Urothelium cell line (cell line): Measurements from ENCODE around the gene UBE3B.

Source experiments
- DNase-seq: peaks from one replicate; pipeline ENCODE4 v3.0.0; 2011; ENCODE audit warnings: low spot score, mixed read lengths
- FAIRE-seq: peaks from 2 replicates; lab custom pipeline; 2011; peaks lifted over from hg19 to GRCh38; lab: Jason Lieb, UNC

The UBE3B gene

GRCh38 chr12:109494348-109494881 lies 17.0 kb downstream of the UBE3B start:
- FAIRE-seq (no peak), DNase-seq (no peak)

DNA sequence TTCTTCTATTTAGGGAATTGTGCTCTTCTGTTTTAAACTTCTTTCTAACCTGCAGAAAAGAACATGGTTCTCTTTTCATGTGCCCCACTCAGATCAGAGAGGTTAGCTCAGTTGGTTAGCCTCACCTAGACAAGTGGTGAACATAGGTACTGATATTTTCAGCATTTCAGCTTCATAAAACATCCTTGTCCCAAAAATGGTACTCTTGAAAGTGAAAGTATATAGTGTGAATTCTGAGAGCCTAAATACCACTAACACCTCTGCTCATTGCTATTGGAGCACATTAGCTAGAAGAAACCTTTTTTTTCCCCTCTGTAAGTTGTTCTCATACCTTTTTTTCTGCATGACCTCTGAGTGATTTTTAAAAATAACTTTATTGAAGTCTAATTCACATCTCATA lies 17.6 kb downstream of the UBE3B start:
- FAIRE-seq: no peak

DNA sequence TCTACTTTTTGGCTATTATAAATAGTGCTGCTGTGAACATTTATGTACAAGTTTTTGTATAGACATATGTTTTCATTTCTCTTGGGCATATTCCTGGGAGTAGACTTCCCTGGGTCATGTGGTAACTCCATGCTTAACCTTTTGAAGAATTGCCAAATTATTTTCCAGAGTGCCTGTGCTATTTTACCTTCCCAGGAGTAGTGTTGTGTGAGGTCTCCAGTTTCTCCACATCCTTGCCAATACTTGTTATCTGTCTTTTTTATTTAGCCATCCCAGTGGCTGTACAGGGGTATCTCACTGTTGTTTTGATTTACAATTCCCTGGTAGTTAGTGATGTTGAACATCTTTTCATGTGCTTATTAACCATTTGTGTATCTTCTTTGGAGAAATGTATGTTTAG lies 18.9 kb downstream of the UBE3B start:
- DNase-seq (no peak), FAIRE-seq (no peak)

More for the DNA sequence above, 17.6 kb downstream of the UBE3B start:
- no peak for DNase-seq

DNA sequence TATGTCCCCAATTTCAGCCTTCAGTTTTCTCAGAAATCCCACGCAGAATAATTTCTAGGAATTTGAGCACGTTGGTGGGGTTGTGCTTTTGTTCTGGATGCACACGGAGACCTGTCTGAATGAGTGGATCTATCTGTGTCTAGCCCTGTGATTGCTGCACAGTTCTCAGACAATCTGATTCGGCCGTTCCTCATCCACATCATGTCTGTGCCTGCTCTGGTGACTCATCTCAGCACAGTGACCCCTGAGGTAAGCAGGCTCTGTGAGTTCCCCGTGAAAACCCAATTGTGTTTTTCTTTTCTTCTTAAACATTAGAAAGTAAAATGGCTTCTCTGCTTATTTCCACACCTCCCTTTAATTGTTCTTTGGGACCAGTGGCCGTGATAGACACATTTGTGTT lies 20.2 kb downstream of the UBE3B start:
- DNase-seq (no peak), FAIRE-seq (no peak)

DNA sequence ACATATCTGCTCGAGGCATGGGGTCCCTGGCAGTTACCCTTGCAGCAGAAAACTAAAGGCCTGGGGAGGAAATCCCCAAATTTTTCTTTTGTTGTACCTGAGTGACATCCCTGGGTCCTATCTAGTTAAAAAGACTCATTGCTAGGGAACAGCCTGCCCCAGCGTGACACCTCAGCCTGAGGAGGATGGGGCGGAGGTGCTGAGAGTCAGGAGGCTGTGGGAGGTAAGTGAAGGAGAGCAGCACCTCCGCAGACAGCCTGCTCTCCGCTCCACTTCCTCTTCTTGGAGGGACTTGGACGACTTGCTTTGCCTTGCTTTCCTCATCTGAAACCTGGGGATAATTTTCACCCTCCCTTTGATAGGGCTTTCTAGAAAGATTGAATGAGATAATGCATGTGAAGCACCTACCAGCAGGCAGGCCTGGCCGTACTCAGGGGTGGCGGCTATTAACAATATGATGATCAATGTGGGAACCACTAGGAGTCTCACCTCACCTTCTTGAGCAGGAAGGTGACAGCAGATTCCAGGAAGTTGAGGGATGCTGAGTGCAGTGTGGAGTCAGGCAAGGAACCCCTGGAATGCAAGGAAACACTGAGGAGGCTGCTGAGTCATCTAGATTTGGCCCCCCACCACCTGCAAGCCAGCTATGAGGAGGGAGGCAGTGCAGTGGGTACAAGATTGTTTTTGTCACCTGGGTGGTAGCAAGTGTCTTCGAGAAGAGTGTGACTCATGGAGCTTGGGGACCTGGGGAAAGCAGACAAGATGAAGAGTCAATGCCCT lies 23.2 kb downstream of the UBE3B start:
- no peak for FAIRE-seq
- no peak for DNase-seq

- FAIRE-seq (no peak), DNase-seq (no peak)
These were observed 23.9 kb downstream of the UBE3B start for GRCh38 chr12:109501299-109501698.

DNA sequence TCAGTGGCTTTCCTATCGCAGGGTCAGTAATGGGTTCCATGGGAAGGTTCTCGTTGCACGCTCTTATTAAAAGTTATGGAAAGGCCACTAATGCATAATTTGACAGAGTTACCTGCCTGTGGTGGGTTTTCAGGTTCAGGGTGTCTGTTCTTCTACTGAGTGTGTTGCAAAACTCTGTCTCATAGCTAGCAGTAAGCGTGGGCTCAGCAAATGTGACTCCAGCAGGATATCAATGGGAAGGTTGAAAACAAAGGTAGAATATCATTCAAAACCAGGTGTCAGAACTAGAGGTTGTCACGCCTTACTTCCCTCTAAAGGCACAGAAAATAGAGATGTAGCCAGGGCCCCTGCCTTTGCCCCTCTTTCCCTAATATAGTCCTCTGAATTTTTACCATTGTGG lies 24.9 kb downstream of the UBE3B start:
- DNase-seq (no peak), FAIRE-seq (no peak)

DNA sequence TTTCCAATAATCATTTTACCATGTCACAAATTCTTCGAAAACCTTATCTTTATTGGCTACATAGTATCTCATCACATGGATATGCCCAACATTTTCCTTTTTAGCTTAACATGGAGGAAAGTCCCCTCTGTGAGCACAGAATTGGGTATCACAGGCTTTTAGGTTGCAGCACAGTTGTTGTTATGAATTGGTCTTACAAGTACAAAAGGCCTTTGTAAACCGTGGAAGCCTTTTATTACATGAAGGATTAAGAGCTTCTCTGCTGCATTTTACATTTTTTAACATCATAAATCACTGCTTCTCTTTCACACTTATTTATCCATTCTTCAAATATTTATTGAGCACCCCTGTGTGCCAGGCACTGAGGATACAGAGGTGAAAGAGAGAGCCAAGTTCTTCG lies 26.2 kb downstream of the UBE3B start:
- FAIRE-seq: no peak
- no peak for DNase-seq

DNA sequence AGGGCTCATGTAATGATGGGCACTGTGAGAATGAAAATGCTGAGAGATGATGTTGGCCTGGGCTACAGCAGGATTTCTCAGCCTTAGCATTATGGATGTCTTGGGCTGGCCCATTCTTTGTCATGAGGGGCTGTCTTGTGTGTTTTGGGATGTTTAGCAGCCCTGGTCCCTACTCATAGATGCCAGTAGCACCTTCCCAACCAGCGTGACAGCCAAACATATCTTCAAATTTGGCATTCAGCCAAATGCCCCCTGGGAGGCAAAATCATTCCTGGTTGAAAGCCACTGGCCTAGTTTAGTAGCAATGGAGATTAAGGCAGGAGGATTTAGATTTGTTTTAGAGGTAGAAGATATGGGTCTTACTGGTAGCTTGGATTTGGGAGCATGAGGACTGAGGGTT lies 26.6 kb downstream of the UBE3B start:
- FAIRE-seq (no peak), DNase-seq (no peak)

GRCh38 chr12:109510196-109510595 lies 32.8 kb downstream of the UBE3B start:
- FAIRE-seq (no peak), DNase-seq (no peak)

DNA sequence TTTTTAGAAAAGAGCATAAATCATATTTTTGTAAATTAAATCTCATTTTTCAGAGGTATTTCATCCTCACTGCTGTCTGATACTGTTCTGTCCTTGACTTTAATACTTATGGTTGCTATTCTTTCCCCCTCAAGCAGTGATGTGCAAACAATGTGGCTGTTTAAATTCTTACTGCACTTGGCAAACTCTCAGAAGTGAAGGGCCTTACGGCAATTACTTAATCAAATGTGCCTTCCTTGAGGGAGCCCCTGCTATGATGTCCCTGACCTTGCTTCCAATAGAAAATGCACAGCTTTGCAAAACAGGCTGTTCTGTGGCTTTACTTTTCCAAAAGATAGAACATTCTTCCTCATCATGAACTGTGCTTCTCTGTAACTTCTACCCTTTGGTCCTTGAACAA lies 35.2 kb downstream of the UBE3B start:
- FAIRE-seq (no peak), DNase-seq (no peak)

- FAIRE-seq (no peak), DNase-seq (no peak)
These were observed 35.6 kb downstream of the UBE3B start for GRCh38 chr12:109513051-109513450.

DNA sequence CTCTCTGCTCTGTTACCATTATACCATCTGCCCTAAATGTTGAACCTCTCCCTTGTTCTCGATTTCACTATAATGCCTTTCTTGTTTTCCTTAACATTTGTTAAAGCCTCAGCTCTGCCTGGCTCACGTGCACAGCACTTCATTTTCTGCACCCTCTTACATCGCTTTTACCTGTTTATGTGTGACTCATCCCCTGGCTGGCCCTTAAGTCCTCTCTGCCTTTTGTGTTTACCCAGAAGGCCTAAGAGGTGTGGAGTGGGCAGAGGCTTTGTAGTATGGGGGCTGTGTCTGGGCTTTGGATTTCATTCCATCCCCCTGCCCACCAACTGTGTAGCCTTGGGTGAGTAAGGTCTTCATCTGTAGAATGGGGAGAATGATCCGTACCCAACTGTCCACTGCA lies 36.5 kb downstream of the UBE3B start:
- no peak for DNase-seq
- no peak for FAIRE-seq

GRCh38 chr12:109517619-109518018 lies 40.2 kb downstream of the UBE3B start:
- no peak for DNase-seq
- FAIRE-seq: no peak

DNA sequence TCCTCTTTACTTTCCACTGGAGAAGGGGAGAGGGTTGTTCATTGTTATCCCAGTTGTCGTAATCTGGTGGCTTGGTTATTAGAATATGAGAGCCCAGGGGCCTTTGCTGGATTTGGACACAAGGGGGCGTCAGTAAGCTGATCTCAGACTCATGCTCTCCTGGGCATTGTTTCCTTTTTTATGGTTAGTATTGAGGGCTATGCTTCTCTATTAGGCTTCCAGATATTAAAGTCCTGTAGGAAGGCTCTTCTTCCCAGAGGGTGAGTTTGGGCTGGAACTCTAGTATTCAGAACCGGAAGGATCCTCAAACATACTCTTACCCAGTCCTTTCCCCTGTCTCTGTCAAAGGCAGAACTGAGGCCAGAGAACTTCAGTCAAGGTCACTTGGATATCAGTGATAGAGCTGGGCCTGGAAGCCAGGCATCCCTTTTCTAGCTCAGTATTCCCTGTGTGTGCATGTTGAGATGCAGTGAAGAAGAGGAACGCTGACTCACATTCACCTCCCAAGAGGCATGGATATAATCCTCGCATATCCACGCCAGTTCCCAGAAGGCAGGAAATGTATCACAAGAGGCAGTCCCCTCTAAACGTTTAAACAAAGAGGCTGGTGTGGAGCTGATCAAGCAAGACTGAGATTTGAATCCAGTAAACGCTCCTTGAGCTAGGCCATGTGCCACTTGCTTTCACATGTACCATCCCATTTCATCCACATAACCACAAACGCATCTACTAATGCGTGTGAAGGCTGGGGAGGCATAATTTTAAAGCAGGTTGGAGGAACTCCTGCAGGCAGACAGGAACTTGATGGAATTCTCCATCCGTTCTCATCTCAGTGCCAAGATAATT lies 41.6 kb downstream of the UBE3B start:
- FAIRE-seq: no peak
- peak; percentile 48 for DNase-seq

- no peak for DNase-seq
- no peak for FAIRE-seq
These were observed 42.4 kb downstream of the UBE3B start for GRCh38 chr12:109519787-109520186.

DNA sequence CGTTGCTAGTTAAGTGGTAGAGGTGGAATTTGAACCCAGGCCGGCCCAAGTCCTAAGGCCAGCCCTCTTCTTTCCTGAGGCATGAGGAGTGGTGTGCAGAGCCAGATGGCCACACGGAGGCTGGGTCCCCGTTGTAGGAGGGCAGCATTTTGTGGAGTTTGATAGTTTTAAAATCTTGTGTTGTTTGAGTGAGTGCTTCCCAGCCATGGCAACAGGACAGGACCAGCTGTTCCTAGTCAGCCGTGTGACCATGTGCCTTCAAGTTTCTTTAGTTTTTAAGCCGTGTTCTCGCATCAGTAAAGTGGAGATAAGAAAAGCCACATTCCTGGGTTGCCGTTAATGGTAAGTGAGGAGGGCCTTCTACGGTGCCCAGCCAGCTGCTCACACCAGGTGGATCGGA lies 44.4 kb downstream of the UBE3B start:
- DNase-seq (no peak), FAIRE-seq (no peak)

GRCh38 chr12:109523071-109523470 lies 45.6 kb downstream of the UBE3B start:
- DNase-seq (no peak), FAIRE-seq (no peak)

GRCh38 chr12:109523504-109523903 lies 46.1 kb downstream of the UBE3B start:
- FAIRE-seq (no peak), DNase-seq (no peak)

DNA sequence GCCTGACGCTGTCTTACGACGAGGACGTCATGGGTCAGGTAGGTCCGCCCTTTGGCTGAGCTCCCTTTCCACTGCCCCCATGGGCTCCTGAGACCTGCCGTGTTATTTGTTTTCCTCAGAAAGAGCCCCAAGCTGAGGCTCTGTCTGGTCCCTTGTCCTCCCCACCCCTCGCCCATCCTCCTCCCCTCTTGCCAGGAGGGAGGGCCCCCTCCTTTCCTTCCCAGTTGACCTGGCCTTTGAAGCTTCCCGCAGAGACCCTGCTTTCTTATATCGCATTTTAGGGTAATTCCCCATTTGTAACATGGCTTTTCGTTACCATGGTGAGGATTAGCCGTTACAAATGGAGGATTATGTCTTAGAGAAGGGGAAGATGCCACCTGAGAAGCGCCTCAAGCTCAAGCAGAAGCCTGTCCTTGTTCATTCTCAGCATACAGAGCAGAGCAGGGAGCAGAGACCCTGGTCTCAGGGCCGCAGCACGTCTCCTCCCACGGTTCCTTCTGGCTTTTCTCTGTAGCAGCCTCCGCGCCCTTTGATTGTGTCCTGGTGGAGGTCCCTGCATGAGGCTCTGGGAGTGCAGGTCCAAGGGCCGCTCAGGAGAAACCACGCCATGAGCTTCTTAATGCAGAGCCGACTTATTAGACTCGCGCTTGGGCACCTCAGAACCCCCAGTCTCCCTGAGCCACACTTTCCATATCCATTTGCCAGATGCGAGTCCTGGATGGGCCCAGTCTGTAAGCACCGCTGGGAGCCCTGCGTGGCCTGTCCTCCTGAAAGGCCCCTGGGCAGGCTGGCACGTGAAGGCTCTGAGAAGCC lies 47.2 kb downstream of the UBE3B start:
- DNase-seq (no peak), FAIRE-seq (no peak)

- FAIRE-seq (no peak), DNase-seq (no peak)
These were observed 47.8 kb downstream of the UBE3B start for GRCh38 chr12:109525279-109525585.
